Ramos (cell line): Measurements from ENCODE around the gene GABBR2.

ENCODE experiments used
- in situ Hi-C: fragments of 300-500 bp; cut with MboI; formaldehyde crosslinking; loops from one replicate; pipeline ENCODE4 v1.14.3; 2022; ENCODE audit warnings: low sequenced_read_pairs; ENCODE audit not compliant: unreplicated experiment

GABBR2 gene

DNA sequence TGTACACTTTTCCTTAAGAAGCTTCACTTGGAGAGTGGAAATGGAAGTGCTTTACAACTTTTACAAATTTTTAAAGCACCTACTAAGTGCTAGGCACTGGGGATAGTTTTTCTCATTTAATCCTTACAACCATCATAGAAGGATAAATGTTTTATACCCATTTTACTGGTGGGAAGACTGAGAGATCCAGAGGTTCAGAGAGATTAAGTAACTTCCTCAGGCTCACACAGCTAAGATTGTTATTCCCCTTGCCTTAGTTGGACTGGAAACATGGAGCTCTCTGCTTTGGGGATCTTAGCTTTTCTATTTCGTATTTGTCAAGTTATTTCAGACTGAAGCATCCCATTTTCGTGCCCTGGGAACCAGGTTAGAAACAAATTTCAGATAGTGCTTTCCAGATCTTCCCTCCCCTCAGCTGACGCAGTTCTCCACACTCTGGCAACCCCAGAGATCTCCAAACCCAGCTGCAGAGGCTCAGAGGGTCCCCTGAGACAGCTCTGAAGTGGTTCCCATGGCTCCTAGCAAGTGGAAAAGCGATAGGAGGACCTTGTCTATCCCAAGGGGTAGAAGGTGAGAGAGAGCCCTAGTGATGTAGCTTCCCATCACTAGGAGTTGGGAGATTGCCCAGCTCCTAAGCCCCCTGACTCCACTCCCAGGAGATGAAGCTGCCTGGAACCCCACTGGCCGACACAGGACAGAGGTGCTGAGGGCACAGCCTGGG lies 16.2 kb upstream of the GABBR2 start:
- in situ Hi-C loops = no loop called here

DNA sequence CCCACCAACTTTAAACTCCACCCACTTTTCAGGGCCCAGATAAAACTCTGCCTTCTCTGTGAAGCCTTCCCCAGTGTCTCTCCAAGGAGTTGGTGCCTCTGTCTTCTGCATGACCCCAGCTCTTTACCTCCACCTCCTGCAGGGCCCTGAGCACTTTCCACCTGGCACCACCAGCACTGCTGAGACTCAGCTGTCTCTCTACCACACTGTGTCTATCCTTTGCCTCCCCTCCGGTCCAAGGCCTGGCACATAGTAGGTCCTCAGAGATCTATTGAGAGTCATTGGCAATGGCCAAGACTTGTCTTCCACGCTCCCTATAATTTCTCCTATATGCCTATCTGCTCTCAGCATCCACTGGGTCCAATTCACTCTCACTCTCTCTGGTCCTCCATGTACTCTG lies 12.9 kb upstream of the GABBR2 start:
- in situ Hi-C loops = no loop called here

DNA sequence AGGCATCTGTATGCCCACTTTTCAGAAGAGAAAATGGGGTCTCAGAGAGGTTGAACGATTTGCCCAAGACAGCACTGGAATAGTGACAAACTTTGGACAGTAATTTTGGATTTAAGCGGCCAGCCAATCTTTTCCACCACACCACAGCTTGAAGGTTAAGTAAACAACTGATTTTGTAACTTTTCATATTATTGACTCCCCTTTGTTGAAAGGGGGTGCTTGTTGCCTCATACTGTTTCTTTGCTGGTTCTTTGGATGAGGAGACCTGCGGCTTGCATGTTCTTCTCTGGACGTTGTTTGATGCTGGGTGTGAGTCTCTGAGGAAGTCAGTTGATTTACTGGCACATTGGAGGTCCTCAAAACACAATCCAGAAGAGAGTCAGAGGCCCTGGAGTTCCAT lies 11.7 kb upstream of the GABBR2 start:
- in situ Hi-C loops = no loop called here

DNA sequence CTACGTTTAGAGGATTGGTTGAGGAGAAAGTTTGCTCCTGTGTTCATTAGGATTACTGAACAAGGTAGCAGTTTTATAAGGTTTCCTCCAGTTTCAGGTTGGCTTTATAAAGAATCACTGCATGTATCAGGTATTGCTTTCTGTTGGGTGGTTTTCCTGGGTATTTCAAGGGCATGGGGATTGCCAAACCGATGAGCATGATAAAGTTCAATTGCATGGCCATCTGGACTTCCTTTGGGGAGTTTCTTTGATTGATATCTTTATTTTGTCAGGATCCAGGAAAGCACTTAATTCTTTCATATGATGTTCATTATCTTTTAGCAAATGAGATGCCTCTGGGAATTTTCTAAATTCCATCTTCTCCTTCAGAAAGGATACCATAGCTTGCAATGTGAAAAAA lies 10.3 kb upstream of the GABBR2 start:
- in situ Hi-C loops = no loop called here

DNA sequence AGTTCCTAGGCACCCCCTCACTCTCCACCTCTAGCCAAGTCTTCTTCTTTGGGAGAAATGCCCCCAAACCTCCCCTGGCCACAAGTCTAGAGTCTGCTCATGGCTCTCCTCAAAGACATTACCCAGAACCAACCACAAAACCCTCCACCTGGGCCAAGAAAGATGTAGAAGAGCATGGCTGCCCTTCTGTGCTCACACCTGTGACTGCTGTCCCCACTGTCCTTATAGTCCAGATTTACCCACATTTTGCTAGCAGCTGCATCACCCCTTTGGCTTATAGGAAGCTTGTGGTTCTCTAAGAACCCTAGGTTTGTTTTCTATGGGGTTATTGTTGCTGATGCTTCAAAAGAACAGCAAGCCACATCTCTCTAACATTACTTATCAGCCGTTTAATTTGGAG lies 6.1 kb upstream of the GABBR2 start:
- in situ Hi-C loops = no loop called here

DNA sequence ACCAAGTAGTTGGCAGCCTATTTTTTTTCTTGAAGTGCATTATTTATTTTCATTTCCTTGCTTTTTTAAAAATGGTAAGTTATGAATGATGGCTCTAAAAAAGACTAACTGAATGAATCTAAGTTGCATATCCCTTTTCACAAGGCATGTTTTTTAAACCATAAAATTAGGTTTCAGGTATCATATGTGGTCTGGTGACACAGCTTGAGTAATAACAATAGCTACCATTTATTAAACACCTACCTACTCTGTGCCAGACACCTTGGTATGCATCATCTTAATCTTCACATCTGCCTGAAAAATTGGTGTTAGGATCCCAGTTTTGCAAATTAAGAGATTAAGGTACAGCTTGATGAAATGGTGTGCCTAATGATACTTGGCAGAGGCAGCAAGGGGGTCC lies 4.3 kb upstream of the GABBR2 start:
- in situ Hi-C loops = no loop called here

DNA sequence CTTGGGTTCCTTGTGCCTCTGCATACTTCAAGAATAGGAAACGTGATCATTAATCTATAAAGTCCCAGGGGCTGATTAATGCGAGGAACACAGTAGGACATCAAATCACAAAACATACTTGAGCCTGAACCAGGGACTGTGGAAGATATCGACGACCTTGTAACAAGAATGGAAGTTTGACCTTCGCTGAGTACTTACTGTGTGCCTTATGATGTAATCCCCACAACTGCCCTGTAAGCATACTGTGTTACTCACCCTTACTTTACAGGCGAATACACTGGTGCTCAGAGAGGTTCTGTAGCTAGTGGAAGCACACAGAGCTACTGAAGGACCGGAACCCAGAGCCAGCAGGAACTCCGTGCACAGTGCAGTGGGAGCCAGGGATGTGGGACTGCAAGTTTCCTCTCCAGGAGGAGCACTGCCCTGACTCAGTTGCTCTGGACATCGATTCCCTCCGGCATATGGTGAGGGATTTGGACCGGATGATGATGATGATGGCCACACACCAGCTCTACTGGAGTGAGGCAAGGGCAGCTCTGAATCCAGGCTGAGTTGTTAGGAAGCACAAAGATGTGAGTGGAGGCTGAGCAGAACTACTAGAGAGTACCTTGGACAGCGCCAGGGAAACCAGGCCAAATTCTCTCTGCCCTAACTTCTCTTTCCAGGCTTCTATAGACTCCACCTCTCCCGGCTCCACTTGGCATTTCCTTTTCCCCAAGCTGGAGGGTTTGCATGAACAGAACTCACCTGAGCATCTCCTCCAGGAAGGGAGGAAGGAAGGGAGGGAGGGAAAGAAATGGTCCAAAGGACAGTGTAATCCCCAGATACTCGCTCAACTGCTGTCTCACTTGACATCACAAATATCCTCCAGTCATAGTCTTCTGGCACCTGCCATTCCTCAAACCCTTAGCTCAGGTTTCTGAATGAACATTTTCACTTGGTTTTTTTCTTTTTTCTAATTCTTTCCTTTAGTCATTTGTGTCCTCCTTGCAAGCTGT lies 1.5 kb upstream of the GABBR2 start:
- in situ Hi-C loops = no loop called here

DNA sequence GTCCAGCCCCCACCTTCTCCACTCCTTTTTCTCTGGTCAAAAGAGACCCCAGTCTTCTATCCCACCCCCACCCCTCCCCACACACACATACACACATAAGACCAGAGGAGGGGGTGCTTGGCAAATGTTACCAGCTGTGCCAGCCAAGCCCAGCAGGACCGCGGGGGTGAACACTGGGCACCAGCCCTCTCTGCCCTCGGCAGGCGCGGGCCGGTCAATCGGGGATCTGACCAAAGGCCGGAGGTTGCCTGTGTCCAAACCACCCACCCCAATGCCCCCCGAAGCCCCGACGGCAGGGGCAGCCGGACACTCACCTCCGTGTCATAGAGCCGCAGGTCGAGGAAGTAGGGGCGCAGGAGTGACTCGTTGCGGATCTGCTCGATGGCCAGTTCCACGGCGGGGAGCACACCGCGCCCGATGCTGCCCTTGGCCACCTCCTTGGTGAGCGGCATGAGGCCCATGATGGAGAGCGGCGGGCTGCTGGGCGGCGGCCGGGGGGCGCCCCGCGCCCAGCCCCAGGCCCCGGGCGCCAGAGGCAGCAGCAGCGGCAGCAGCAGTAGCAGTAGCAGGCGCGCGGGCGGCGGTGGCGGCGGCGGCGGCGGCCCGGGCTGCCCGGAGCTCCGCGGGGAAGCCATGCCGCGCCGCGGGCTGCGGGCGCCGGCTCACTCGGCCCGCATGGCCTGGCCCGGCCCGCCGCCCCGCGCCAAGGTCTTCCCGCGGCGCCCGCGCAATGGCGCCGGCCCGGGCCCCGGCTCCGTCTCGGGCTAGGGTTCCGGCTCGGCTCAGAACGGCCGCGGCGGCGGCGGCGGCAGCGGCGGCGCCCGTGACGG lies 417 bp downstream of the GABBR2 start:
- in situ Hi-C loops = no loop called here

DNA sequence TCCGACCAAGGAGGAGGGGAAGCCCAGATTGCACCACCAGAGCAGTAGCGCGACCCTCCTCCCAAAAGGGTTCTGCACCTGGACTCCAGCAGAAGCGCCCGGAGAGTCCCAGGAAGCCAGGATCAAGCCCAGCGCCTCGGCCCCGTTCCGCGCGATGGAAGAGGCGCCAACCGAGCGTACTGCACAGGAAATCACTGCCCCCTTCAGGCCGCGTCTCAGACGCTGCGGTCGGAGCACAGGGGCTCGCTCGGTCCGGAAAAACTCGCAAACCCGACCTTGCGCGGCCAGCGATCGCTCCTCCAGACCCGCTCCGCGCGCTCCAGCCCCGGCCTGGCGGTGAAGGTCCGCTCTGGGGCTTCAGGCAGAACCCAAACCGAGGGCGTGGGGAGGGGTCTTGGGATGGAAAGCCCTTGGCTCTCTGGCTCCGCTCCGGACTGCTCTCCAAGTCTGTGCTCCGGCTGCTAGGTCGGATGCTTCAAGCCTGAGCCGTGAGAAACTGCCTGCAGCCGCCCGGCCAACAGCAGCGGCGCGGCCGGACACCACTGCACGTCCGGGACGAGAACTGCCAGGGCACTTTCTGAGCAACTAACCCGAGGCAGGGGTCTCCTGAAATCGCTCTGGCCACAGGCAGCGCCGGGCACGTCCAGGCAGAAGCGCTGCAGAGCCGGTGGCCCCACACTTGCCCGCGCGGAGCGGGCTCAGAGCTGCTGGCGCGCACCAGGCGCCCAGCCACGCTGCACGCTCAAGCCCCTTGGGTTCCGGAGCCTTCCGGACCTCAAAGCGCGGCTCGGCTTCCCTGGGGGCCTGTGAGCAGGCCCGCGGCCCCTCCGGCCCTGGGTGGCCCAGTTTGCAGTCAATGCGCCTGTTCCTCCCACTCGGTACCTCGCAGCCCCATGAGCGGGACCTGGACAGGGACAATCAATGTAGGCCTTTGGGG lies 1.3 kb downstream of the GABBR2 start:
- in situ Hi-C loops = no loop called here

DNA sequence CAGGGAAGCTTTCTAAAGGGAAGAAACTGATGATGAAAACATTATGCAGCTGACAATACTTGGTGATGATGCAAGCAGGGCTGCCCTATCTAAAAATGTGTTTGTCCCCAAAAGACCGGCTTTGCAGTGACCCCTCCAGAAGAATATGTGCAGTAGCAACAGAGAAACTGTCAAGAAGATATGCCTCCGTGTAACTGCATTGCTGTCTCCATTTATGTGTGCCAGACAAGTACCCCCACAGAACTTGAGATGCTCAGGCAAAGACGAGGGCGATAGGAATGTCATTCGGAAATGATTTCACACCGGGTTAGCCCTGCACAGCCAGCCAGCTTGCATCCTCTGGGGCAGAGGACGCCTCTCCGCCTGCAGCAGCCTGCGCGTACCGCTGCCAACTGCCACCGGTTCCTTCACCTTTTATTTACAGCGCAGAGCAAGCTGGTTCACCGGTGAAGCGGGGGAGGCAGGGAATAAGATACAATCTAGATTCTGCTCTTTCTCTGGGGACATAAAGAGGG lies 2.0 kb downstream of the GABBR2 start:
- in situ Hi-C loops = no loop called here

DNA sequence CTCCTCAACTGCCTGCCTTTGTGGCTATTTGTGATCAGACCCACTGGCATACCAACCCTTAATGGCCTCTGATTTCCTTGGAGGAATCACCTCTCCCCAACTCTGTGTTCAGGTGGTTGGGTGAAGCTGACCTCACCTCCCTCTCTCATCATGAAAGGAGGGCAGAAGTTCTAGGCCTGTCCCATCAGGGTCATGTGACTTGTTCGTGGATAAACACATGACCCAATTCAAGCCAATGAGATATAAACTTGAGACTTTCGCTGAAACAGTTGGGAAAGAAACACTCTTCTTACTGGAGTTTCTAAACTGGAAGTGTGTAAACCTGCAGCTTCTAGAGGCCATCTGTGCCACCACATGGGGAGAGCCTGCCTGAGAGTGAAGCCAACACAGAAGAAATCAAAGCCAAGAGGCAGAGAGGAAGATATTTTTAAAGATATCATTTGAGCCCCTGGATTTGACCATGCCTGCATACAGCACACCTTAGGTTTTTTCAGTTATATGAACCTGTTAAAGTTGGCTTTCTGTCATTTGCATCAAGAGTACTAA lies 5.8 kb downstream of the GABBR2 start:
- in situ Hi-C loops = no loop called here

DNA sequence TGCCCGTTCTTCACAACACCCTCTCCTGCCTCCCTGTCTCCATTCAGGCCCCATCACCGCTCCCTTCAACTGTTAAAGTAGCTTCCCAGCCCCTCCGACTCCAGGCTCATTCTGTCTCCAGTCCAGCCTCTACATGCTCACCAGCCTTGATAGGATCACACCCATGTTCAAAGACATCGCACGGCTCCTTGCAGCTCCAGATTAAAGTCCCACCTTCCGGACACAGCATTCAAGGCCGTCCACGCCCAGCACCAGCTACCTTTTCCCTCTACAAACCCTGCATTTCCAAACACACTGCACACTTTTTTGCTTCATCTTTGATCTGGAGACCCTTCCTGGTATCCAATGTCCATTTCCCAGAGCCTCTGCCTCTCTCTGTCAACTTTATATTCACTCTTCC lies 6.4 kb downstream of the GABBR2 start:
- in situ Hi-C loops = no loop called here

DNA sequence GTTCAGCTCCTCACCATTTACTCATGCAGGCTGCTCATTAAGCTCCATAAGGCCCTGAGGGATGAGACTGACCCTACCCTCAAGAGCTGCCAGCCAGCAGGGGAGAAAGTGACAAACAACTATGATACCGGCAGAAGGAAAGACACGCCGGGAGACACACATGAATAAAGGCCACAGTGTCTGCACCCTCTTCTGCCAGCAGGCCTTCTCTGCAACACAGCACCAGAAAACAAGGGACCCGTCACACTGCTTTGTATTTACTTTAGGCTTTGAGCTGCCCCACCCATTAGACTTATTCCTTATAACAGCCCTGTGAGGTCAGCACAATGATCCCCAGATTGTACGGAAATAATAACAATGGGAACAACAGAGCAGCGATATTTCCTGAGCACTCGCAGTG lies 7.2 kb downstream of the GABBR2 start:
- in situ Hi-C loops = no loop called here

DNA sequence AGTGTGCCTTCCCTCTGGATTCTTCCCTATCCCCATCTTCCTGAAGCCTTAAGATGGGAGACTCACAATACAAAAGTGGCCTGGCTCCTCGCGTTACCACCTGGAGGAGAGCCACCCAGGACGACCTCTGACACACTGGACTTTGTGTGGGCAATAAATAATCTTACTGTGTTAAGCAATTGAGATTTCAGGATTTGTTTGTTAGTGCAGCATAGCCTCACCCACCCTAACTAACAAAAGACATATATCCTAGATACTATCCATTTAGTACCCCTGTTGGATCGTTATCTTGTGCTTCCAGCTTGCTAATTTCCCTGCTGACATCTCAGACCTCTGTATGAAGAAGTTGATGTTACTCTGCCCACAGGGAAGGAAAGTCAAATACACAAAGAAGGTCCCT lies 7.9 kb downstream of the GABBR2 start:
- in situ Hi-C loops = no loop called here

DNA sequence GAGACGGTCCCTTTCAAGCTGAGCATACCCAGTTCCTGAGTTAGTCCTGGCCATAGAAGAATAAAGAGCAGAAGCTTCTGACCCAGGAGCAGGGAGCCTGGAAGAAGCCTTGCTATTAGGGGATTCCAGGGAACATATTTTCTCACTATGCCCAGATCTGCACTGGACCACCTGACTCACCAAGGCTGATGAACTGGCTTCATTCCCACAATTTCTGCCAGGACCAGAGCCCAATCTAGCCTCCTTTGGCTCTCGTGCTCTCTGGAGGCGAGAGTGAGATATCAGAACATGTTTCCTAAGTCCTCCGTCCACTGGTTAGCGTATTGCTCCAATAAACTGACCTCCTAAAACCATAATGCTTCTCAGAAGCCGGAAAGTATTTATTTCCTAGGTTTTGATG lies 9.9 kb downstream of the GABBR2 start:
- in situ Hi-C loops = no loop called here

DNA sequence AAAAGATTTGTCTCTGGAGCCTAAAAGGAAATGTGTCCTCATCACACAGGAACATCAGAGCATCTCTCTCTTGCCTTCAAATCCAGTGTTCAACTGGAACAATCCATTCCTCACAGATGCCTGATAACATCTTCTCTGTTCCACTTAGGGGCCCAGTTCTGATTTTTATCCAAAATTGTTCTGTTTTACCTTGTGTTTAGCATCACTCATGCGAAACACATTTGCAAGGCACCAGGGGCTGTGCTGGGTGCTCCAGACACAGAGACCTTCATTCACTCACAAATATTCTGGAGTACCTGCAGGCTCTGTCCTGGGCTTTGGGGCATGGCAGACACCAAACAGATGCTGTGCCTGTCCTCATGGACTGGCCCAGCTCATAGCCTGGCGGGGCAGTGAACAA lies 13.8 kb downstream of the GABBR2 start:
- in situ Hi-C loops = no loop called here

DNA sequence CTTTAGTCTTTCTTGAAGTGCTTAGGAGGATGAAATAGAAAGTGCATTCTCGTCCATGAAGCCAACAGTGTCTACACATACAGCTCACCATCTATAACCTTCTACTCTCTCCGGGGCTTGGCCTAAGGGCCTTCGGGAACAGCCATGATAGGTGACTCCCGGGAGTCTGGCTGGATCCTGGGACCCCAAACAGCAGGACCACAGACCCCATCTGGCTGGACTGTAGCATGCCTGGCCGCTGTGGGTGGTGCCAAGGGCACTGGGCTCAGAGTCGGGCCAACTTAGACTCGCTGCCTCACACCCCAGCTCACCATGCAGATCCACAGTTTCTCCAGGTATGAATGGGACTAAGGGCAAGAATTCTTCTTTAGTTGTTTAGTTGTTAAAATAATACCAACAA lies 16.3 kb downstream of the GABBR2 start:
- in situ Hi-C loops = no loop called here

DNA sequence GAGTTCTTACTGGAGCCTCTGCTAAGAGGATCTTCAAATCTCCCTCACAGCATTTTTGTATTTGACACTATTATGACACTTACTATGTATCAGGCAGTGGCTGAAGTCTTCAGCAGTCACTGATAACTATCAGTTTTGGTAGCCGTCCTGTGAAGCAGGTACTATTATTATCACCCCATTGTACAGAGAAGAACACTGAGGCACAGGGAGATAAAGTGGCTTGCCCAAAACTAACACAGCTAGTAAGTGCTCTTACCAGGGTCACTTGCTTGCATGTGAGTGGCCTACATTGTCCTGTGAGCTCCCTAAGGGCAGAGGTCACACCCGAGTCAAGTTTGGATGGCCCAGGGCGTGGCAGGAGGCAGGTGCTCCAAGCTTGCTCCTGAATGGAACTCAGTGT lies 16.8 kb downstream of the GABBR2 start:
- in situ Hi-C loops = no loop called here

DNA sequence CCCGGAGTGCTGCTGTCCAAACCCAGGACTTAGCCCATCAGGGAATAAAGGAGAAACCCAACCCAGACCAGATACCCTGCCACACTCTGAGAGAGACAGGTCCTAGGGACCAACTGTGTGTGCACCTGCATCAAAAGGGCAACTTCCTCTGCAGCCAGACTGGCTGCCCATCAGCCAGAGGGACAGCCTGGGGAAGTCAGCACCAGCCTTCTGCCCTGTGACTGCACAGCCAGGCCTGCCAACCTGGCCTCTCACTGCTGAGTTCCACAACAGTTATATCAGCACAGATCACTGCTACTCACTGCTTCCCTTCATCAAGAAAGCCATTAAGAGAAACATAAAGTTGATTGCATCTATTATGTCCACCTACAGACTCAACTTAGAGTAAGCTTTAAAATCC lies 18.0 kb downstream of the GABBR2 start:
- in situ Hi-C loops = no loop called here
